C4-2B (cell line): ENCODE results near the gene C1orf159.

Experiments
- ZFX ChIP-seq: fragments of 450-650 bp; IDR thresholded peaks from 2 replicates; pipeline ENCODE4 v1.6.1; 2017
- TF ChIP-seq, protein P1 (sequence below): fragments of 450-650 bp; conservative IDR thresholded peaks from 2 replicates; pipeline ENCODE4 v1.5.1; 2017; ENCODE audit warnings: mild to moderate bottlenecking

DNA sequence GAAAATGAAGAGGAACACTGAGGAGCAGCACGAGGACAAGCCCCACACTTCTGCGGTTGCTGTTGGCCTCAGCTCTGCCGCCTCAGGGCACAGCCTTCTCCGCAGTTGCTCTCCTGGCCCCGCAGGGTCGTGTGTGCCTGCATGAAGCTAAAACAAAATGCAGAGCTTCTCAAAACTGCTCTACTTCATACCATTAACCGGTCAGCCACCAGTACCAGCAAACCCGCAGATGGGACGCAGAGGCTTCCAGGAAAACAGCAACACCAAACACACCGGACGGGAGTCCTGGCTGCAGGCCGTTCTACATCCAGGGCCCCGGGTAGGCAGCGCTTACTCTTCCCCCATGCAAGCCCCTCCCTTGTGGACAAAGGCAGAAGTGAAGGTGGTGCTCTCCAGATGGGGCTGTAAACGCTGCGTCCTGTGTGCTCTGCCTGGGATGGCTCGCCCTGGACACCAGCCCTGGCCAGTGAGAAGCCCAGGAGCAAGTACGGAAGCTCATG lies 7.1 kb upstream of the C1orf159 start:
- TF ChIP-seq, protein P1, sequence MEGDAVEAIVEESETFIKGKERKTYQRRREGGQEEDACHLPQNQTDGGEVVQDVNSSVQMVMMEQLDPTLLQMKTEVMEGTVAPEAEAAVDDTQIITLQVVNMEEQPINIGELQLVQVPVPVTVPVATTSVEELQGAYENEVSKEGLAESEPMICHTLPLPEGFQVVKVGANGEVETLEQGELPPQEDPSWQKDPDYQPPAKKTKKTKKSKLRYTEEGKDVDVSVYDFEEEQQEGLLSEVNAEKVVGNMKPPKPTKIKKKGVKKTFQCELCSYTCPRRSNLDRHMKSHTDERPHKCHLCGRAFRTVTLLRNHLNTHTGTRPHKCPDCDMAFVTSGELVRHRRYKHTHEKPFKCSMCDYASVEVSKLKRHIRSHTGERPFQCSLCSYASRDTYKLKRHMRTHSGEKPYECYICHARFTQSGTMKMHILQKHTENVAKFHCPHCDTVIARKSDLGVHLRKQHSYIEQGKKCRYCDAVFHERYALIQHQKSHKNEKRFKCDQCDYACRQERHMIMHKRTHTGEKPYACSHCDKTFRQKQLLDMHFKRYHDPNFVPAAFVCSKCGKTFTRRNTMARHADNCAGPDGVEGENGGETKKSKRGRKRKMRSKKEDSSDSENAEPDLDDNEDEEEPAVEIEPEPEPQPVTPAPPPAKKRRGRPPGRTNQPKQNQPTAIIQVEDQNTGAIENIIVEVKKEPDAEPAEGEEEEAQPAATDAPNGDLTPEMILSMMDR = no peak
- TF ChIP-seq ZFX = no peak
